Measurements from ENCODE around the gene AKAP12.

DNA sequence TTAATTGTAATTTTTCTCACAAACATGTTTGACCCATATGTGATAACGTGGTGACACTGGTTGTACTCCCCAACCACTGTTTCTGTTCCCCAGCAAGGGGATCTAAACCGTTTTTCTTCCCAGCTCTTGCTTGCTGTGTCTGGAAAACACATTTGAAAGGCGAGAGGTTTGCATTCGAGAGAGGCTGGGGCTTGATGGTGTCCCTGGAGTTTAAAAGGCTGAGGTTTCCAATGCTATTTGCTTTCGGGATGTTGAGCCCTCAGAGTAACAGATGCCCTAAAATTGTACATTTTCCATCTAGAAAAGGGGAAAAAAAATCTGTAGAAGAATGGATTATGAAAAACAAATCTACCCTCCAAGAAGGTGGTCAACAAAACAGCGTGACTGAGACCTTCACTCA, 35.4 kb downstream of the AKAP12 start:
- TF ChIP-seq EZH2 (IDR thresholded peaks at IDR 0.05; ENCODE audit: borderline replicate concordance, low read length) (no peak), CTCF (IDR thresholded peaks at IDR 0.05; ENCODE audit: low read length) (no peak)

Measured in OCI-LY1 (cell line).